ENCODE data around the gene TMEM108.

TMEM108 gene

DNA sequence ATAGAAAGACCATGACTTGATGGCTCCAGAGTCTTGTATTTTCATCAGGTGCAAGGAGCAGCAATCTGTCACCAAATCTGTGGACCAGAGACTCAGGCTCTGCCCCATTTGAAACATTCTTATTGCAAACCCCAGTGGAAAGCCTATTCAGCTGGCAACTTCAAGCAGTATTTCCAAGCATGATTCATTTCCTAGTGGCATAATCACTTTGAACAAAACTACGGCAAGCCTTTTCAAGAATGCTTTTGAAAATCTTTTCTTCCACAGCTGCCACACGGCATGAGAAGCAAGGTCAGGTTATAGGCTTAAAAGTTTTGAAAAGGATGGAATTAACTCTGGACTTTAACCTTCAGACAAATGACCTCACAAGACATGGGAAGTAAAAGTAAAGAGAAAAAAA is 239.6 kb downstream of the TMEM108 start:
- Histone ChIP-seq H3K9ac (ENCODE audit: low read depth, low read length) (no peak overlapping the region), H3K9me3 (ENCODE audit: control insufficient read depth, insufficient read depth, low read length) (no peaks in the 10 kb centered on the region), H3K4me3 (ENCODE audit: low read depth, low read length) (no peak overlapping the region), H3K27ac (ENCODE audit: low read depth, low read length) (no peak overlapping the region), H3K36me3 (ENCODE audit: control insufficient read depth, insufficient read depth, low read length) (no peaks in the 10 kb centered on the region), H3K27me3 (ENCODE audit: control insufficient read depth, insufficient read depth, low read length) (no peaks in the 10 kb centered on the region), H3K4me1 (ENCODE audit: control insufficient read depth, insufficient read depth, low read length) (peaks cover 12% of the 10 kb centered on the region; the same call in 1 of the 2 replicates)

DNA sequence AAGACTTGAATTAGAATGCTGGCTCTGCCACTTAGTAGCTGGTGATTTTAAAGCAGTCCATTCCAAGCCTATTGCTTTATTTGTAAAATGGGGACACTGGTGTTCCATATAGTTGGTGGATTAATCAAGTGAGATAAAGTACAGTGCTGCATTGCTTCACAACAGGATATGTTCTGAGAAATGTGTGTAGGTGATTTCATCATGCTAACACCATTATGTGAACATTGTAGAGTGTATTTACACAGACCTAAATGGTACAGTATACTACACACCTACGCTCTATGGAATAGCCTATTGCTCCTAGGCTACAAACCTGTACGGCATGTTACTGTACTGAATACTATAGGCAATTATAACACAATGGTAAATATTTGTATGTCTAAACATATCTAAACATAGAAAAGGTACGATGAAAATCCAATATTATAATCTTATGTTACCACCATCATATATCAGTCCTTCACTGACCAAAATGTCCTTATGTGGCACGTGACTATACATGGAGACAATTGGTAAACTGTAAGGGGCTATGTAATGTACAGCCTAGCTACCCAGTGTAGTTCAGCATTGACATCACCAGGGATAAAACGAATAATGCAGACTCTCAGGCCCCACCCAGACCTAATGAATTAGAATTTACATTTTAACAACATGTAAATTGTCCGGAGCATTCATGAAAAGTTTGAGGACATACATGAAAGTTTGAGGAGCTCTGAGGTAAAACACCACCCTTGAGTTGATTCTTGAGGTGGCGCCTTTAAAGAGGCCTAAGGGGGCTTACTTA is 240.3 kb downstream of the TMEM108 start:
- Histone ChIP-seq H3K27me3 (ENCODE audit: control insufficient read depth, insufficient read depth, low read length) (no peaks in the 10 kb centered on the region), H3K27ac (ENCODE audit: low read depth, low read length) (no peak overlapping the region), H3K9ac (ENCODE audit: low read depth, low read length) (no peak overlapping the region), H3K36me3 (ENCODE audit: control insufficient read depth, insufficient read depth, low read length) (no peaks in the 10 kb centered on the region), H3K4me1 (ENCODE audit: control insufficient read depth, insufficient read depth, low read length) (peaks cover 12% of the 10 kb centered on the region; the same call in 1 of the 2 replicates), H3K9me3 (ENCODE audit: control insufficient read depth, insufficient read depth, low read length) (no peaks in the 10 kb centered on the region), H3K4me3 (ENCODE audit: low read depth, low read length) (no peak overlapping the region)

- H3K4me3 ChIP-seq (ENCODE audit: low read depth, low read length) = no peak overlapping the region
- peaks cover 24% of the 10 kb centered on the region for H3K4me1 ChIP-seq (ENCODE audit: control insufficient read depth, insufficient read depth, low read length)
- no peak overlapping the region for H3K9ac ChIP-seq (ENCODE audit: low read depth, low read length)
- H3K9me3 ChIP-seq (ENCODE audit: control insufficient read depth, insufficient read depth, low read length) = no peaks in the 10 kb centered on the region
- no peaks in the 10 kb centered on the region for H3K36me3 ChIP-seq (ENCODE audit: control insufficient read depth, insufficient read depth, low read length)
- H3K27me3 ChIP-seq (ENCODE audit: control insufficient read depth, insufficient read depth, low read length) = no peaks in the 10 kb centered on the region
- H3K27ac ChIP-seq (ENCODE audit: low read depth, low read length) = no peak overlapping the region
Measured at GRCh38 chr3:133280586-133280985, 242.4 kb downstream of the TMEM108 start.

DNA sequence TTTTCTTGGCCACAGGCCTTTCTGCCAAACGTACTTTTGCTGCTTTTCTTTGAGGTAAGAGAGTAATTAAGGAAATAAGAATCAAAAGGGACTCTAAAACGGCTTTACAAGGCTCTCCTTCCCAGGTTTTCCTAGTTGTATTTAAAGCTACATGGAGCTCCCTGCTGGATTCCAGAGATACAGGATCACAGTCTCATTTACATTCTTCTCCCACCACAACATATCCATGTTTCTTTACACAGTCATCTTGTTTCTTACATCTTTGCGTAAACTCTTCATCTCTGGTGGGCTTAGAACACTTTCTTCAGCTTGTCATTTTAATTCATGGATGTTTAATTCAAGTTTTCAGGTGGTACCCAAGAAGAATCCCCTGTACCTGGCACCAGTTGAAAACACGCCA is 244.0 kb downstream of the TMEM108 start:
- Histone ChIP-seq H3K4me1 (ENCODE audit: control insufficient read depth, insufficient read depth, low read length) (peaks cover 16% of the 10 kb centered on the region), H3K36me3 (ENCODE audit: control insufficient read depth, insufficient read depth, low read length) (no peaks in the 10 kb centered on the region), H3K4me3 (ENCODE audit: low read depth, low read length) (no peak overlapping the region), H3K9me3 (ENCODE audit: control insufficient read depth, insufficient read depth, low read length) (no peaks in the 10 kb centered on the region), H3K27ac (ENCODE audit: low read depth, low read length) (no peak overlapping the region), H3K9ac (ENCODE audit: low read depth, low read length) (no peak overlapping the region), H3K27me3 (ENCODE audit: control insufficient read depth, insufficient read depth, low read length) (no peaks in the 10 kb centered on the region)

- Histone ChIP-seq H3K9me3 (ENCODE audit: control insufficient read depth, insufficient read depth, low read length) (no peaks in the 10 kb centered on the region), H3K4me3 (ENCODE audit: low read depth, low read length) (no peak overlapping the region), H3K27ac (ENCODE audit: low read depth, low read length) (peak overlapping the region; percentile 17), H3K27me3 (ENCODE audit: control insufficient read depth, insufficient read depth, low read length) (no peaks in the 10 kb centered on the region), H3K4me1 (ENCODE audit: control insufficient read depth, insufficient read depth, low read length) (peaks cover 16% of the 10 kb centered on the region), H3K9ac (ENCODE audit: low read depth, low read length) (no peak overlapping the region), H3K36me3 (ENCODE audit: control insufficient read depth, insufficient read depth, low read length) (no peaks in the 10 kb centered on the region)
Measured at GRCh38 chr3:133283958-133284807, 246.0 kb downstream of the TMEM108 start.

- H3K36me3 ChIP-seq (ENCODE audit: control insufficient read depth, insufficient read depth, low read length) = no peaks in the 10 kb centered on the region
- H3K27ac ChIP-seq (ENCODE audit: low read depth, low read length) = no peak overlapping the region
- no peak overlapping the region for H3K4me3 ChIP-seq (ENCODE audit: low read depth, low read length)
- H3K9me3 ChIP-seq (ENCODE audit: control insufficient read depth, insufficient read depth, low read length) = no peaks in the 10 kb centered on the region
- peaks cover 4% of the 10 kb centered on the region for H3K4me1 ChIP-seq (ENCODE audit: control insufficient read depth, insufficient read depth, low read length)
- H3K27me3 ChIP-seq (ENCODE audit: control insufficient read depth, insufficient read depth, low read length) = no peaks in the 10 kb centered on the region
- H3K9ac ChIP-seq (ENCODE audit: low read depth, low read length) = no peak overlapping the region
Measured at GRCh38 chr3:133289322-133289721, 251.1 kb downstream of the TMEM108 start.

DNA sequence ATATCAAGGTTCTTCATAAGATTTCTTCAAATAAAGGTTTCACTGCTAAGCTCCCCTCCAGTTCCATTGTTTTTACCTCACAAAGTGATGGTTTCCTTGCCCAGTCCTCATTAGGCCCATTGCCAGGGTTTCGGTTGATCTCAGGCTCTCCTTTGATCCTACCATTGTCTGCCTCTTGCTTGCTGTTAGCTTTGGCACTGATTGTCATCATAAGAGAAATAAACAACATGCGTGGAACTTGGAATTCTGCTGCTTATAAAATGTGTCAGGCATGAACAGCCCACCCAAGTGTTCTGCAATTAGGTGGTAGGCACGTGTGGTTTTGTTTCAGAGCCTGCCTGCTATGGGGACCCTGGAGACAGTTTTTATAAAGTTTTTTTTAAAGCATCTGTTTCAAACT is 254.1 kb downstream of the TMEM108 start:
- Histone ChIP-seq H3K27ac (ENCODE audit: low read depth, low read length) (no peak overlapping the region), H3K9ac (ENCODE audit: low read depth, low read length) (no peak overlapping the region), H3K4me1 (ENCODE audit: control insufficient read depth, insufficient read depth, low read length) (peaks cover 6% of the 10 kb centered on the region), H3K27me3 (ENCODE audit: control insufficient read depth, insufficient read depth, low read length) (no peaks in the 10 kb centered on the region), H3K4me3 (ENCODE audit: low read depth, low read length) (no peak overlapping the region), H3K36me3 (ENCODE audit: control insufficient read depth, insufficient read depth, low read length) (no peaks in the 10 kb centered on the region), H3K9me3 (ENCODE audit: control insufficient read depth, insufficient read depth, low read length) (no peaks in the 10 kb centered on the region)

- H3K27me3 ChIP-seq (ENCODE audit: control insufficient read depth, insufficient read depth, low read length) = no peaks in the 10 kb centered on the region
- H3K9me3 ChIP-seq (ENCODE audit: control insufficient read depth, insufficient read depth, low read length) = no peaks in the 10 kb centered on the region
- no peak overlapping the region for H3K4me3 ChIP-seq (ENCODE audit: low read depth, low read length)
- no peaks in the 10 kb centered on the region for H3K36me3 ChIP-seq (ENCODE audit: control insufficient read depth, insufficient read depth, low read length)
- peaks cover 6% of the 10 kb centered on the region for H3K4me1 ChIP-seq (ENCODE audit: control insufficient read depth, insufficient read depth, low read length)
- no peak overlapping the region for H3K27ac ChIP-seq (ENCODE audit: low read depth, low read length)
- H3K9ac ChIP-seq (ENCODE audit: low read depth, low read length) = no peak overlapping the region
Measured at GRCh38 chr3:133293397-133294110, 255.4 kb downstream of the TMEM108 start.

DNA sequence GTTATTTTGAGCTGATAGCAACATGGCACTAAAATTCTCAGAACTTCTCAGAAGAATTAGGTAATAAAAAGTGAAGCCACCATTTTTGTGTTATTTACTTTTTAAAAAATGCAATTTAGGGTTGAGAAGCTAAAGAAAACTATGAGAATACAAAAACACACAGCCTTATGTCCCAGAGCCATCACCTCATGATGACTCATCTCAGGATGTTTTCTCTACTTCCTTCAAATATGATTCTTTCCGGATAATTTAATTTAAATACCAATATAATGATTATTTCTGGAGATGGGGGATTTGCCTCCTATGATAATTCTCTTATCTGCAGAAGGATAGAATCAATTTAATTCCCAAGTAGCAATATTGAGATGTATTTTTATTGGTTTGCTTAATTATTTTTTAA is 256.1 kb downstream of the TMEM108 start:
- peaks cover 6% of the 10 kb centered on the region for H3K4me1 ChIP-seq (ENCODE audit: control insufficient read depth, insufficient read depth, low read length)
- no peak overlapping the region for H3K4me3 ChIP-seq (ENCODE audit: low read depth, low read length)
- no peak overlapping the region for H3K27ac ChIP-seq (ENCODE audit: low read depth, low read length)
- no peaks in the 10 kb centered on the region for H3K27me3 ChIP-seq (ENCODE audit: control insufficient read depth, insufficient read depth, low read length)
- H3K36me3 ChIP-seq (ENCODE audit: control insufficient read depth, insufficient read depth, low read length) = no peaks in the 10 kb centered on the region
- no peaks in the 10 kb centered on the region for H3K9me3 ChIP-seq (ENCODE audit: control insufficient read depth, insufficient read depth, low read length)
- H3K9ac ChIP-seq (ENCODE audit: low read depth, low read length) = no peak overlapping the region

DNA sequence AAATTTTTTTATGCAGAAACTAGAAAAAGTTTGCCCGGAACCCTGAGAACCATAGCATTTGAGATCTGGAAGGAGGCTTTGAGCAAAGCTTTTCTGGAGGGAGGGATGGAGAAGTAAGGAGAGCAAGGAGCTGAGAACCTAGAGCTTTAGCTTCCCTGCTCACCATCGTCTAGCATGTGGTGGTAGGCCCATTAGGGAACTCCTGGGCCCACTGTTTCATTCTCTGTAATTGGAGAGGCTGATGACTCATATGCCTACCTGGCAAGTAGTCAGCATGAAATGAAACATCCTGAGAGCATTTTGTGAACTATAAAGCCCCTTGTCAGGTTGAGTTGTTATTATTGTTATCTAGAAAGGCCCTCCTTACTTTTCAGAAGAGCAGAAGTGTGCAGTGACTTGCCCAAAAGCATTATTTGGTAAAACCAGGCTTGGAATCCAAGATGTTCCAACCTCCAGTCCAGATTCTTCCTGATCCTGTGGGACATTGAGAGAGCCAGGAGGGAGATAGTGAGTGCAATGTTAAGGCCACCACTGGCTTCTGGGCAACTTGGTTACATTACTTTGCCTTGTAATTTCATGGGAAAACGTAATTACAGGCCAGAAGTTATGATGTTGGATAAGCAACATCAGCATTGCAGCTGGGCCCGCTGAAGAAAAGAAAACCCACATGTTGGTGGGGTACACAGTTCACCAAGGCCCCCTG is 257.2 kb downstream of the TMEM108 start:
- Histone ChIP-seq H3K36me3 (ENCODE audit: control insufficient read depth, insufficient read depth, low read length) (no peaks in the 10 kb centered on the region), H3K4me1 (ENCODE audit: control insufficient read depth, insufficient read depth, low read length) (peaks cover 6% of the 10 kb centered on the region), H3K27me3 (ENCODE audit: control insufficient read depth, insufficient read depth, low read length) (no peaks in the 10 kb centered on the region), H3K9me3 (ENCODE audit: control insufficient read depth, insufficient read depth, low read length) (no peaks in the 10 kb centered on the region), H3K4me3 (ENCODE audit: low read depth, low read length) (no peak overlapping the region), H3K27ac (ENCODE audit: low read depth, low read length) (no peak overlapping the region), H3K9ac (ENCODE audit: low read depth, low read length) (no peak overlapping the region)
